ACC112 (cell line): ENCODE measurements around the gene MYT1.

Experiments used
- H2AFZ ChIP-seq: fragments of 200-600 bp; sonication (generic); one replicate; pipeline ENCODE4 v1.6.0; 2017; ENCODE audit warnings: antibody characterized with exemption, low read length; ENCODE audit not compliant: unreplicated experiment
- H3K27ac ChIP-seq: fragments of 200-600 bp; sonication (generic); 2 replicates; pipeline ENCODE4 v1.5.1; 2014; ENCODE audit warnings: low read depth, mild to moderate bottlenecking, antibody characterized with exemption, low read length, moderate library complexity
- H3K27me3 ChIP-seq: fragments of 200-600 bp; sonication (generic); 2 replicates; pipeline ENCODE4 v1.6.1; 2014; ENCODE audit warnings: mild to moderate bottlenecking, antibody characterized with exemption, low read length, moderate library complexity, mixed read lengths; ENCODE audit not compliant: insufficient read depth
- H3K36me3 ChIP-seq: fragments of 200-600 bp; sonication (generic); 2 replicates; pipeline ENCODE4 v1.6.1; 2016; ENCODE audit warnings: mild to moderate bottlenecking, antibody characterized with exemption, low read length, moderate library complexity, mixed read lengths; ENCODE audit not compliant: insufficient read depth
- H3K4me1 ChIP-seq: fragments of 200-600 bp; sonication (generic); one replicate; pipeline ENCODE4 v1.6.1; 2016; ENCODE audit warnings: low read length, mixed read lengths; ENCODE audit not compliant: insufficient read depth, unreplicated experiment, control insufficient read depth
- H3K4me3 ChIP-seq: fragments of 200-600 bp; sonication (generic); 2 replicates; pipeline ENCODE4 v1.5.1; 2014; ENCODE audit warnings: mild to moderate bottlenecking, low read depth, low read length
- H3K79me2 ChIP-seq: fragments of 200-600 bp; sonication (generic); one replicate; pipeline ENCODE4 v1.6.0; 2016; ENCODE audit warnings: low read length; ENCODE audit not compliant: control insufficient read depth, unreplicated experiment, insufficient read depth

The MYT1 gene

GRCh38 chr20:64162239-64162910, 1.9 kb upstream of the MYT1 start:
- no peak overlapping the region for H3K27ac ChIP-seq
- no peaks in the 10 kb centered on the region for H3K79me2 ChIP-seq
- no peaks in the 10 kb centered on the region for H3K36me3 ChIP-seq
- peaks cover 74% of the 10 kb centered on the region for H3K27me3 ChIP-seq
- no peak overlapping the region for H3K4me3 ChIP-seq
- no peaks in the 10 kb centered on the region for H3K4me1 ChIP-seq
- no peak overlapping the region for H2AFZ ChIP-seq

DNA sequence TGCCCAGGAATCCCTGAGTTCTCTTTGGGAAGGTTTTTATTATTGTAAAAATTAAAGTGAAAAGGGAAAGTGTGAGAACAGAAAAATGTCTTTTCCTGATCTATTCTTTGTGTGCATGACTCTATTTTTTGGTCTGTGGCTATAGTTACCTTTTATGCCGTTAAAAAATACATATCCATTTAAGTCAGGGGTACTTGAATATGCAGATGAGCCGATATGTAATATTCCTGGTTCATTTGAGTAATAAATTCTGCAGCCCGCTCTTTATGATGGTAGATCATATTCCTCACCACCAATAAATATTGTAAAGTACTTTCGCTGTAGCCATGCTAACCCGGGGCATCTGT, 503 bp upstream of the MYT1 start:
- Histone ChIP-seq H3K79me2 (no peaks in the 10 kb centered on the region), H2AFZ (no peak overlapping the region), H3K4me3 (no peak overlapping the region), H3K27me3 (peaks cover 80% of the 10 kb centered on the region), H3K4me1 (no peaks in the 10 kb centered on the region), H3K36me3 (no peaks in the 10 kb centered on the region), H3K27ac (no peak overlapping the region)

DNA sequence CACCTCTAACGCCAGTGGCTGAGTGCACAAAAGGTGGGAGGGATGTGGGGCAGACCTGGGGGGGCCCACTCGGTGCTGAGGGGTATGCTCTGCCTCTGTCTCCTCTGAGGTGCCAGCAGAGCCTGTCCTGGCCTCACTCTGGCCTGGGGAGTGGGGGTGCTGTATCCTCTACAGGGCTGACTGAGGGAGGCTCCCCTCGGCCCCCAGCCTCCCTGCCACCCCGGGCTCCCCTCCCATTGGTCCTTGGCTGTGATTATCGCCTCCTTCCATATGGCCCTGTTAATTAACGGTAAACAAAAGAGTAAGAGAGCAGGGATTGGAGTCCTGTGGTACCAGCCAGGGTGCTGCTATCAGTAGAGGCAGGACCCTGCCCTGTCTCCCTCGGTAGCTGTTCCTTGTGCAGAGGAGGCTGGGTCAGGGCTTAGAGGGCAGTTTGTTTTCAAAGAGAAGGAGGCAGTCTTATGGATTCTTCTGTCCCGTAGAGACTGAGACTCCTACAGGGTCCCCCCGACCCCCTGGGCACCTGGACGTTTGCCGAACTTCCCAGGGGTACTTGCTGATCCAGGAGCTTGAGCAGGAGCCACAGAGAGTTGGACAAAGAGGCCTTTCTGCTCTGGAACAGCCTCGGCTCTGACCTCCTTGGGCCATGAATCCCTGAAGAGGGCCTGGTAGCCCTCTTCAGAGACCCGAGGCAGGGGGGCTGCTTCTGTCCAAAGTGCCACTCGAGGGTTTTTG, 1.8 kb downstream of the MYT1 start:
- no peaks in the 10 kb centered on the region for H3K4me1 ChIP-seq
- H3K4me3 ChIP-seq, result no peak overlapping the region
- peaks cover 70% of the 10 kb centered on the region for H3K27me3 ChIP-seq
- H3K36me3 ChIP-seq, result no peaks in the 10 kb centered on the region
- no peak overlapping the region for H2AFZ ChIP-seq
- no peak overlapping the region for H3K27ac ChIP-seq
- H3K79me2 ChIP-seq, result no peaks in the 10 kb centered on the region

DNA sequence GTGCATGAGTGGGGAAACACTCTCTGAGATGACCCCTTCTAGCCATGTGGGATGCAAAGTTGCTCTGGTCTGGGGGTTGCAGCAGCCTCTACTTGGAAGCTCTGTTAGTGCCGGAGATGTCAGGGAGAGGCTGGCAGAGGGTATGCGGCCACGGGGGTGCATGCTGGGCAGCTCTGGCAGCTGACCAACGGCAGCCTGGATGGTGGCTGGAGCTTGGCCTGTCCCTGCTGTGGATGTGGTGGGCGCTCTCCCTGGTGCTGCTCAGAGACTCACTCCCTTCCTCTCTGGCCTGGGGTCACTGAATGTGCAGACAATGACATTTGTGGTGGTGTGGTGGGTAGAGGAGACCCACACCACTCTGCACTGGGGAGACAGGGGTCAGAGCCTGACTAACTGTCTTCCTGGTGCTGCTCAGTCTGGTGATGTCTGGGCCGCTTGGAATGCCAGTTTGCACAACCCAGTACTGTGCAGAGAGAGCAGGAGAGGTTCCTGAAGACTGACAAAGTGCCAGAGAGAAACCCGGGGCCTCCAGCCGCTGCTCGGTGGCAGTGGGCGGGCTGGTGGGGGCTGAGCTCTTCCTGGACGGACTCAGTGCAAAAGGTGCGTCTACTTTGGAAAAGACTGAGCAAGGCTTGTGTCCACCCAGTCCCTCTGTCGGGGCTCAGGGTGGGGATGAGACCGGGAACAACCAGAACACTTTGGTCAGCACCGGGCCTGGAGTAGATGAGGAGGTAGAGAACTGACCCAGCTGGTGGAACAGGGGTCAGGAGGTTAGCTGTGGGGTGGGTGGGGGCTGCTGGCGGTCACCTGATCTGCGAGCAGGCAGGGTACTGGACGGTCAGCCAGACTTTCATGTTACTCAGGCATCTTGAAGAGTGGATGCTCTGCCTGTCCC, 2.7 kb downstream of the MYT1 start:
- Histone ChIP-seq H3K27ac (no peak overlapping the region), H3K4me1 (no peaks in the 10 kb centered on the region), H3K27me3 (peaks cover 60% of the 10 kb centered on the region), H3K4me3 (no peak overlapping the region), H3K79me2 (no peaks in the 10 kb centered on the region), H3K36me3 (no peaks in the 10 kb centered on the region), H2AFZ (no peak overlapping the region)

DNA sequence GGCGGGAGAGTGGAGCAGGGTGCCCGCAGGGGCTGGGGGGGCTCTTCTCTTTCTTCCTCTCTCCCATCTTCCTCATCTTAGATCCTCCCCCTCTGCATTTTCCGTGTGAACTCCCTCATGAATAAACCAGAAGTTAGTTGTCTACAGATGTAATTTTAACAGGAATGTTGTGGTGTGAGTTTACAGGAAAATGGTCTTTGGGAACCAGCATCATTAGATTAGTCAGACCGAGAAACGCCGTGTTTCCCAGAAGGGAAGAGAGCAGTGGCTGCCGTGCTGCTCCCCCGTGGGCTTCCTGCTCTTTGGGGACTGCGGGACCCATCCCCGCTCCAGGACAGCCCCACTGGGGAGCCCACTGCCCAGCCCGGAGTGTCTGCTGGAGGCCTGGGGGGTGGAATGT, 3.4 kb downstream of the MYT1 start:
- no peak overlapping the region for H2AFZ ChIP-seq
- H3K79me2 ChIP-seq, result no peaks in the 10 kb centered on the region
- H3K27me3 ChIP-seq, result peaks cover 53% of the 10 kb centered on the region
- no peak overlapping the region for H3K27ac ChIP-seq
- no peak overlapping the region for H3K4me3 ChIP-seq
- no peaks in the 10 kb centered on the region for H3K36me3 ChIP-seq
- no peaks in the 10 kb centered on the region for H3K4me1 ChIP-seq

DNA sequence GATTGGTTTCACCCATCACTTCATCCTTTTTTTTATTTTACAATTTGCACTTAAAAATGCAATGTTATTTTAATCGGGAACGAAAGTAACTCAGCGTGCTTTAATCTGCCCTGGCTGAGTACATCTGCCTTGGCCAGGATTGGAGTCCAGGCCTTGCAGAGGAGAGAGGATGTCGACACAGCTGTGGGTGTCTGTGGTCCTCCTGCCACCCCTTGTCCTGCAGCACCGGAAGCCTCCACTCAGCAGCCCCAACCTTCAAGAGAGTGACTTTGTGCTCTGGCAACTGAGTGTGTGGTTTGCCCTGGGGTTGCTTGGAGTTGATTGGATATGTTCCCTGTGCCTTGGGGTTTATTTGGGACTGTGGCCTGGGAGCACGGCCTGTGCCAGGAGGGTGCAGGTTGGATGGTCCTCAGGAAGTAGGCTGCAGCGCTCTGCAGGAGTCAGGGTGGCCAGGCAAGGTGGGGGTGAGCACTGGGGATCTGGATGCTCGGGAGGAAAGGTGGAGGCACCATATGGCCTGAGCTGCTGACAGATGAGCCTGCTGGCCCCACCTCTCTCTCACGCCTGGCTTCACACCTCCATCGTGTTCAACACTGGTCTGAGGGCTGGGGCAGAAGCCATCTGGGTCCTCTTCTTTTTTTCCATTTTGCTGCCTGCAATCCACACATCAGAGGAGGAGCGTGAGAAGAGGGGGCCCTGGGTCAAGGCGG, 4.3 kb downstream of the MYT1 start:
- Histone ChIP-seq H2AFZ (no peak overlapping the region), H3K36me3 (no peaks in the 10 kb centered on the region), H3K27ac (no peak overlapping the region), H3K4me1 (no peaks in the 10 kb centered on the region), H3K79me2 (no peaks in the 10 kb centered on the region), H3K27me3 (peaks cover 48% of the 10 kb centered on the region), H3K4me3 (no peak overlapping the region)

GRCh38 chr20:64169091-64169560, 4.9 kb downstream of the MYT1 start:
- Histone ChIP-seq H3K27me3 (peaks cover 42% of the 10 kb centered on the region), H3K27ac (no peak overlapping the region), H3K4me3 (no peak overlapping the region), H2AFZ (no peak overlapping the region), H3K79me2 (no peaks in the 10 kb centered on the region), H3K4me1 (no peaks in the 10 kb centered on the region), H3K36me3 (no peaks in the 10 kb centered on the region)

GRCh38 chr20:64171211-64171610, 7.0 kb downstream of the MYT1 start:
- H3K36me3 ChIP-seq, result no peaks in the 10 kb centered on the region
- no peak overlapping the region for H3K4me3 ChIP-seq
- H3K79me2 ChIP-seq, result no peaks in the 10 kb centered on the region
- H3K4me1 ChIP-seq, result no peaks in the 10 kb centered on the region
- H3K27ac ChIP-seq, result no peak overlapping the region
- H3K27me3 ChIP-seq, result peaks cover 21% of the 10 kb centered on the region; the same call in 1 of the 2 replicates
- no peak overlapping the region for H2AFZ ChIP-seq

- no peak overlapping the region for H2AFZ ChIP-seq
- H3K79me2 ChIP-seq, result no peaks in the 10 kb centered on the region
- no peaks in the 10 kb centered on the region for H3K36me3 ChIP-seq
- H3K27me3 ChIP-seq, result peaks cover 8% of the 10 kb centered on the region
- no peaks in the 10 kb centered on the region for H3K4me1 ChIP-seq
- no peak overlapping the region for H3K4me3 ChIP-seq
- H3K27ac ChIP-seq, result no peak overlapping the region
Observed at GRCh38 chr20:64173116-64173515, 8.9 kb downstream of the MYT1 start.

GRCh38 chr20:64176551-64176950, 12.3 kb downstream of the MYT1 start:
- Histone ChIP-seq H2AFZ (no peak overlapping the region), H3K36me3 (no peaks in the 10 kb centered on the region), H3K4me1 (no peaks in the 10 kb centered on the region), H3K27ac (no peak overlapping the region), H3K4me3 (no peak overlapping the region), H3K79me2 (no peaks in the 10 kb centered on the region), H3K27me3 (peaks cover 8% of the 10 kb centered on the region)
